Suppressor macrophage treated with lipopolysaccharide for 4 hours (primary cell): ENCODE measurements around the gene CACNA1I.

ENCODE experiments used
- DNase-seq: peaks from one replicate; pipeline ENCODE4 v3.0.0-alpha.2; 2020

Gene CACNA1I

GRCh38 chr22:39600491-39601179 lies 30.1 kb downstream of the CACNA1I start:
- no peak for DNase-seq

GRCh38 chr22:39601180-39601535 lies 30.6 kb downstream of the CACNA1I start:
- DNase-seq = no peak

GRCh38 chr22:39603345-39603744 lies 32.8 kb downstream of the CACNA1I start:
- DNase-seq = no peak

- no peak for DNase-seq
These were observed 39.7 kb downstream of the CACNA1I start for GRCh38 chr22:39610246-39610645.

GRCh38 chr22:39610766-39611165 lies 40.2 kb downstream of the CACNA1I start:
- no peak for DNase-seq

- DNase-seq = no peak
These were observed 40.8 kb downstream of the CACNA1I start for GRCh38 chr22:39611360-39611759.

- DNase-seq = no peak
These were observed 42.4 kb downstream of the CACNA1I start for GRCh38 chr22:39612811-39613548.

GRCh38 chr22:39613549-39613921 lies 43.0 kb downstream of the CACNA1I start:
- DNase-seq = no peak

GRCh38 chr22:39614442-39614841 lies 43.9 kb downstream of the CACNA1I start:
- no peak for DNase-seq

- DNase-seq = no peak
These were observed 45.5 kb downstream of the CACNA1I start for GRCh38 chr22:39616051-39616450.

- DNase-seq = no peak
These were observed 46.2 kb downstream of the CACNA1I start for GRCh38 chr22:39616781-39617180.

- no peak for DNase-seq
These were observed 46.8 kb downstream of the CACNA1I start for GRCh38 chr22:39617342-39617741.

GRCh38 chr22:39617970-39618757 lies 47.6 kb downstream of the CACNA1I start:
- DNase-seq = no peak

GRCh38 chr22:39618996-39619530 lies 48.5 kb downstream of the CACNA1I start:
- DNase-seq = no peak

- DNase-seq = no peak
These were observed 50.6 kb downstream of the CACNA1I start for GRCh38 chr22:39620924-39621690.

GRCh38 chr22:39621826-39622225 lies 51.3 kb downstream of the CACNA1I start:
- no peak for DNase-seq

GRCh38 chr22:39622881-39623367 lies 52.4 kb downstream of the CACNA1I start:
- DNase-seq = peak; percentile 71

- no peak for DNase-seq
These were observed 53.3 kb downstream of the CACNA1I start for GRCh38 chr22:39623603-39624500.

- no peak for DNase-seq
These were observed 53.9 kb downstream of the CACNA1I start for GRCh38 chr22:39624501-39624821.

GRCh38 chr22:39625569-39626537 lies 55.3 kb downstream of the CACNA1I start:
- DNase-seq = no peak
